Lung (tissue), 16 donors: ENCODE results near the gene NEIL1. TPM values are rescaled to one million over a fixed set of nuclear protein-coding genes. Genes with fewer than 3 reads are reported as not detected.
A peak's percentile ranks its signal among the peaks of the same experiment; 100 is the strongest.
"Not testable (repeated sequence)": the region's sequence is repeated elsewhere in the genome, so short reads cannot be mapped to it uniquely, and the experiment has no call there.

Source experiments
- ATAC-seq: fragments of 200-7000 bp; cut with Tn5 transposase; one replicate; pipeline ENCODE4 v1.9.1; 2020; ENCODE audit warnings: moderate number of reproducible peaks; ENCODE audit not compliant: insufficient read depth, low FRiP score
- DNase-seq, 3 donors: peaks; one replicate each; pipeline ENCODE4 v3.0.0-alpha.2; 2013 to 2017
- H3K27ac ChIP-seq, 2 donors: one replicate each; pipeline ENCODE4 v1.5.1; 2013; ENCODE audit warnings: mild to moderate bottlenecking in 2 of 2, moderate library complexity in 2 of 2, control low read depth in 1 of 2, inconsistent platforms in 1 of 2, low read depth in 1 of 2, low read length in 1 of 2
- H3K27me3 ChIP-seq, 3 donors: one replicate each; pipeline ENCODE4 v1.5.1; 2013; ENCODE audit warnings: low read length in 2 of 3; ENCODE audit not compliant: control insufficient read depth in 3 of 3, insufficient read depth in 3 of 3
- H3K36me3 ChIP-seq, 4 donors: one replicate each; pipeline ENCODE4 v1.5.1; 2013; ENCODE audit warnings: low read length in 4 of 4, mild to moderate bottlenecking in 1 of 4, moderate library complexity in 1 of 4; ENCODE audit not compliant: control insufficient read depth in 4 of 4, insufficient read depth in 4 of 4
- H3K4me1 ChIP-seq, 5 donors: one replicate each; pipeline ENCODE4 v1.5.1; 2013; ENCODE audit warnings: low read length in 5 of 5, mild to moderate bottlenecking in 2 of 5, moderate library complexity in 1 of 5; ENCODE audit not compliant: control insufficient read depth in 5 of 5, insufficient read depth in 5 of 5
- H3K4me3 ChIP-seq: one replicate; pipeline ENCODE4 v1.5.1; 2013; ENCODE audit warnings: mild to moderate bottlenecking, control low read depth, moderate library complexity
- H3K9ac ChIP-seq, 2 donors: one replicate each; pipeline ENCODE4 v1.5.1; 2013; ENCODE audit warnings: low read length in 2 of 2, control low read depth in 1 of 2; ENCODE audit not compliant: insufficient read depth in 1 of 2
- H3K9me3 ChIP-seq, 4 donors: one replicate each; pipeline ENCODE4 v1.5.1; 2013; ENCODE audit warnings: low read length in 3 of 4, mild to moderate bottlenecking in 1 of 4, moderate library complexity in 1 of 4; ENCODE audit not compliant: control insufficient read depth in 4 of 4, insufficient read depth in 3 of 4
- CTCF ChIP-seq: IDR thresholded peaks from 2 replicates; pipeline ENCODE4 v1.5.1; 2012; ENCODE audit warnings: mild to moderate bottlenecking; ENCODE audit errors: control extremely low read depth, extremely low read depth
- WGBS, 2 donors: extraction: QIAGEN DNeasy Blood & Tissue Kit; methylation state at CpG; one replicate each; pipeline ENCODE4 v1.1.7; 2013; 5-methylcytosine and 5-hydroxymethylcytosine counted together
- long read RNA-seq, 5 donors: transcript quantifications; one replicate each; lab custom pipeline, GENCODE V29; 2026
- polyA plus RNA-seq, 2 donors: library from polyadenylated mRNA; stranded (reverse); fragments of 200-250 nt; gene quantifications; one replicate each; pipeline ENCODE4 v1.2.1, GENCODE V29; 2013
- total RNA-seq, 2 donors: library from RNA; depleted of rRNA in 1 of 2; stranded (reverse); fragments of >200 nt in 1 of 2; gene quantifications; one replicate each; pipeline ENCODE4 v1.2.1, GENCODE V29; 2014 to 2021
- donor health status: control.
- donor health status: control.
- donor health status: Bipolar disorder and iron deficiency.
- donor health status: healthy.
- donor health status: DM: yes; HTN: yes; CAD: no.

The NEIL1 gene
- total RNA-seq (10 to 100 TPM; 36.4 to 46.8 TPM), polyA plus RNA-seq (10 to 100 TPM; 13.8 to 36.4 TPM)
- long read RNA-seq, donor 1, partial matches to known transcripts, result 0 of 7 reads
- long read RNA-seq, donor 1, other reads (novel, unspliced or antisense), result 0 of 7 reads
- long read RNA-seq, donor 2, partial matches to known transcripts, result 0 of 1 reads
- long read RNA-seq, donor 2, other reads (novel, unspliced or antisense), result 0 of 1 reads
- long read RNA-seq, donor 3, partial matches to known transcripts, result 0 of 2 reads
- long read RNA-seq, donor 3, other reads (novel, unspliced or antisense), result 0 of 2 reads
- long read RNA-seq, donor 4, result 0 reads
- long read RNA-seq, donor 5, partial matches to known transcripts, result 10 of 22 reads
- long read RNA-seq, donor 5, other reads (novel, unspliced or antisense), result 6 of 22 reads

GRCh38 chr15:75346796-75347221, at the start of gene NEIL1:
TSS of gene NEIL1 (plus strand) at chr15:75347039. CDS start at chr15:75348906, 1,867 bp downstream.
- no peak for DNase-seq
- ATAC-seq, result no peak
- peaks cover 0 to 17% (median 4%) of the 10 kb centered on the region in 5 donors for H3K4me1 ChIP-seq

GRCh38 chr15:75298541-75299310, 48.1 kb upstream of the NEIL1 start:
- 75 to 80% methylated on average over 5 to 6 of the region's 13 CpGs for WGBS, 2 donors
- not testable (repeated sequence) for H3K36me3 ChIP-seq, H3K27ac ChIP-seq, H3K9ac ChIP-seq, H3K9me3 ChIP-seq, H3K4me3 ChIP-seq, H3K27me3 ChIP-seq, DNase-seq, H3K4me1 ChIP-seq
- peak; percentile 79 for ATAC-seq

More at GRCh38 chr15:75346796-75347221, at the start of gene NEIL1:
- peak within 1 kb of the TSS; percentile 27 to 85 for H3K27ac ChIP-seq
- WGBS, 2 donors, result 13 to 14% methylated on average over 20 of the region's 20 CpGs
- no peaks in the 10 kb centered on the region for H3K36me3 ChIP-seq
- H3K9me3 ChIP-seq, result no peaks in the 10 kb centered on the region
- no peak for TF ChIP-seq CTCF
- H3K27me3 ChIP-seq, result peaks cover 0 to 14% (median 9%) of the 10 kb centered on the region in 3 donors
- peak within 1 kb of the TSS; percentile 79 for H3K4me3 ChIP-seq
- peak within 1 kb of the TSS in 1 of 2 donors; percentile 44 for H3K9ac ChIP-seq

DNA sequence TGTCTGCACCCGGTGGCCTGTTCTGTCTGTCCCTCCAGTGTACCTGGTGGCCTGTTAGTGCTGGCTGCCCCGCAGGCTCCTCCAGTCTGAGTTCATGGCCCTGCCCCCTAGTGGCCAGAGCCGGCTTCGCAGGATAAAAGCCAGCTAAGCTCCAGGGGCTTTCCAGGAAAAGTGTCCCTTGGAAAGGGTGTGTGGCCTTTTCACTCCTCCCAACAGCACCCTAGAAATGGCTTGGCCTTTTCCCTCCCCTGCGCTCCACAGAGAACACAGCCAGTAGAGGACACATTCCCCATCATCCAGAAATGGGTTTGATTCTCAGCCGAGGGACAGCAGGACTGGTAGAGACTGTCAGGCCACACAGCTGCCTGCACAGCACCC, 47.5 kb upstream of the NEIL1 start:
- 6 to 19% methylated on average over 4 to 6 of the region's 6 CpGs for WGBS, 2 donors
- H3K9me3 ChIP-seq, H3K9ac ChIP-seq, H3K4me1 ChIP-seq, H3K4me3 ChIP-seq, DNase-seq, H3K36me3 ChIP-seq, H3K27me3 ChIP-seq, H3K27ac ChIP-seq: not testable (repeated sequence)
- ATAC-seq, result peak; percentile 75

DNA sequence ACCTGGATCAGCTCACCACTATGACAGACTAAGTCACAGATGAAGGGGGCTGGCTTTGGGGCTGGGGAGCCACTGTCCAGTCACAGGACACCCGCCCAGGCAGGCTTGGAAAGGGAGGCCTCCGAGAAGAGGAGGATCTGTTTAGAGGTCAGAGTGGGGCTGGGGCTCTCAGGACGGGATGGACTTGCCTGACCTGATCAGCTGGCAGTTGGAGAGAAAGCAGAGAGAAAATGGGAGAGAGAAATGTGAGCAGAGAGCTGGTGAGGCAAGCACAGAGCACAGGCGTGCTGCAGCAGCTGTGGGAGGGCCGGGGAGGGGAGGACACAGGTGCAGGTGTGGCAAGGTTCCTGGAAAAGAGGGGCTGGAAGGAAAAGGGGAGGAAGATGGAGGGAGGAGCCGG, 46.8 kb upstream of the NEIL1 start:
- not testable (repeated sequence) for DNase-seq, H3K4me3 ChIP-seq, H3K9me3 ChIP-seq, H3K27ac ChIP-seq, H3K9ac ChIP-seq, ATAC-seq, H3K27me3 ChIP-seq, H3K36me3 ChIP-seq, H3K4me1 ChIP-seq
- WGBS, 2 donors, result 61 to 68% methylated on average over 5 to 6 of the region's 6 CpGs

- no peaks in the 10 kb centered on the region for H3K9me3 ChIP-seq
These were observed 44.5 kb upstream of the NEIL1 start for GRCh38 chr15:75302318-75302717.

GRCh38 chr15:75302753-75303152, 44.1 kb upstream of the NEIL1 start:
- not testable (repeated sequence) for H3K9ac ChIP-seq, H3K36me3 ChIP-seq, DNase-seq, H3K27me3 ChIP-seq, ATAC-seq, H3K9me3 ChIP-seq, H3K27ac ChIP-seq, H3K4me1 ChIP-seq, H3K4me3 ChIP-seq
- WGBS, 2 donors, result 92 to 97% methylated on average over 4 of the region's 4 CpGs

More at GRCh38 chr15:75302318-75302717, 44.5 kb upstream of the NEIL1 start:
- Histone ChIP-seq H3K27ac (no peak overlapping the region), H3K9ac (no peak overlapping the region), H3K36me3 (no peaks in the 10 kb centered on the region), H3K4me1 (no peaks in the 10 kb centered on the region), H3K27me3 (peaks cover 0 to 4% (median 3%) of the 10 kb centered on the region in 3 donors), H3K4me3 (no peak overlapping the region)
- no peak for TF ChIP-seq CTCF
- DNase-seq (no peak), ATAC-seq (no peak)
- 87 to 93% methylated on average over 9 of the region's 9 CpGs for WGBS, 2 donors
